Small intestine (tissue), 7 donors: ENCODE data around the gene CEND1. TPM values are rescaled to one million over a fixed set of nuclear protein-coding genes. Genes with fewer than 3 reads are reported as not detected.

ENCODE experiments used
- DNase-seq, 2 donors: peaks; one replicate each; pipeline versions ENCODE4 v3.0.0 to v3.0.0-alpha.2; 2013
- FAIRE-seq: peaks from 2 replicates; lab custom pipeline; 2012; peaks lifted over from hg19 to GRCh38; lab: Jason Lieb, UNC
- H3K27ac ChIP-seq, 3 donors: one replicate each; pipeline ENCODE4 v1.5.1; 2013; ENCODE audit warnings: low read length in 2 of 3, mild to moderate bottlenecking in 2 of 3, control low read depth in 1 of 3, inconsistent platforms in 1 of 3, low read depth in 1 of 3, moderate library complexity in 1 of 3
- H3K27me3 ChIP-seq, 3 donors: one replicate each; pipeline ENCODE4 v1.6.1; 2013; ENCODE audit warnings: low read length in 3 of 3, inconsistent platforms in 1 of 3; ENCODE audit not compliant: control insufficient read depth in 3 of 3, insufficient read depth in 3 of 3
- H3K36me3 ChIP-seq, 3 donors: one replicate each; pipeline ENCODE4 v1.6.1; 2013; ENCODE audit warnings: low read length in 3 of 3, inconsistent platforms in 1 of 3, low read depth in 1 of 3, mild to moderate bottlenecking in 1 of 3, moderate library complexity in 1 of 3; ENCODE audit not compliant: control insufficient read depth in 3 of 3, insufficient read depth in 2 of 3
- H3K4me1 ChIP-seq, 3 donors: one replicate each; pipeline ENCODE4 v1.6.1; 2013; ENCODE audit warnings: low read length in 2 of 3, inconsistent platforms in 1 of 3, low read depth in 1 of 3, mild to moderate bottlenecking in 1 of 3, moderate library complexity in 1 of 3; ENCODE audit not compliant: control insufficient read depth in 3 of 3, insufficient read depth in 2 of 3
- H3K4me3 ChIP-seq, 3 donors: one replicate each; pipeline ENCODE4 v1.5.1; 2013; ENCODE audit warnings: low read length in 3 of 3, control low read depth in 1 of 3, inconsistent platforms in 1 of 3, low read depth in 1 of 3, mild to moderate bottlenecking in 1 of 3, moderate library complexity in 1 of 3
- H3K9me3 ChIP-seq, 2 donors: one replicate each; pipeline ENCODE4 v1.6.1; 2013; ENCODE audit warnings: low read depth in 1 of 2, low read length in 1 of 2; ENCODE audit not compliant: control insufficient read depth in 2 of 2, insufficient read depth in 1 of 2
- WGBS, 3 donors: extraction: QIAGEN DNeasy Blood & Tissue Kit; methylation state at CpG; one replicate each; pipeline ENCODE4 v1.1.7; 2013; 5-methylcytosine and 5-hydroxymethylcytosine counted together
- polyA plus RNA-seq, 4 donors: library from polyadenylated mRNA; stranded (reverse) in 3 of 4; unstranded in 1 of 4; fragments of 200-250 nt in 3 of 4; fragments of 120-200 nt in 1 of 4; gene quantifications; one replicate each; pipeline versions ENCODE4 v1.2.1 to v1.2.3, GENCODE V29; 2013
- donor health status: healthy with polysubstance abuse.
- donor health status: control.
- donor health status: control.
- donor health status: Bipolar disorder and iron deficiency.
- donor health status: healthy.

Gene CEND1
- polyA plus RNA-seq, 4 donors: 0.22 to 3.3 TPM; not detected in 2

GRCh38 chr11:786235-787083, 3.4 kb downstream of the CEND1 start:
- Histone ChIP-seq H3K36me3 (peaks cover 0 to 29% (median 0%) of the 10 kb centered on the region in 3 donors), H3K4me1 (peaks cover 0 to 19% (median 0%) of the 10 kb centered on the region in 3 donors), H3K4me3 (no peak overlapping the region), H3K27ac (no peak overlapping the region), H3K9me3 (no peaks in the 10 kb centered on the region), H3K27me3 (peaks cover 0 to 31% (median 0%) of the 10 kb centered on the region in 3 donors)
- no peak for FAIRE-seq
- DNase-seq: no peak
- 75 to 80% (median 79%) methylated on average over 15 to 24 of the region's 24 CpGs for WGBS, 3 donors

- Histone ChIP-seq H3K27me3 (peaks cover 0 to 5% (median 0%) of the 10 kb centered on the region in 3 donors), H3K36me3 (peaks cover 0 to 45% (median 0%) of the 10 kb centered on the region in 3 donors), H3K27ac (peak overlapping the region in 1 of 3 donors; percentile 3), H3K4me1 (peaks cover 0 to 20% (median 0%) of the 10 kb centered on the region in 3 donors), H3K9me3 (no peaks in the 10 kb centered on the region), H3K4me3 (no peak overlapping the region)
- 7 to 26% (median 20%) methylated on average over 24 of the region's 24 CpGs for WGBS, 3 donors
- no peak for FAIRE-seq
- peak; percentile 91 to 93 for DNase-seq
These were observed 6.3 kb downstream of the CEND1 start for GRCh38 chr11:783581-784015.

DNA sequence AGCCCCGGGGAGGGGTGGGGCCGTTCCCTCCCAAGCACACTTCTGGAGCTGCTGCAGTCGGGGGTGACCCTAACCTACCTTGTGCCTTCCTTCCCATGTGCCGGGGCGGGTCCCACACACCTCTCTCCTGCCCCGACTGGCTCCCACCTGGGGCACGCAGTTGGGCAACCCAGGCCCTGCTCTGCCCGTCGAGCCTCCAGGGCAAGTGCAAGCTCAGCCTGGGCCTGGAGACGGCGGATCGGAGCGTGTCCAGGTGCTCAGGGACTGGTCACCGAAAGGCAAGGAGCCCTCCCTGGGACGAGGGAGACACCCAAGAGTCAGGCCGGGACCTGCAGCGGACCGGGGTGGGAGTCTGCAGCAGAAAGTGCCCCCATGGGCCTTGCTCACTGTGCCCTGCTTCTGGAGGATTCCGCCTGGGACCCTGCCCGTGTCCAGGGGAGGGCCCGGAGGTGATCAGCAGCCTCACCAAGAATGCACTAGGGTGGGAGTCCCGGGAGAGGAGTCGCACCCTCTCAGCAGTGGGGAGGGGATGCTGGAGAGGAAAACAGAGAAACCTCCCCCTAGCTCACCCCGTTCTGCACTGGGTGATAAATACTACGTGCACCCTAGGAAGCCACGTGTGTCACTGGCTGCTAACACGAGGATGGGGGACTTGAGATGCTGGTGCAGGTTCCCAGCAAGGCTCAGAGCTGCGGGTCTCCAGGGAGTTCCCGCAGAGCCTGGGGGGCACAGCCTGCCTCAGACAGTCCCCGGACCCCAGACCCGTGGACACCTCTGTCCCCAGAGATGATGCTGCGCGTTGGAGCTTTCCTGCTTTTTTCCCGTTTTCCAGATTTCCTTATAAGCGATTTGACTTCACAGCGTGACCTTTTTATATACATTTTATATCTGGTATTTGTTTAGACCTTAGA, 7.4 kb downstream of the CEND1 start:
- Histone ChIP-seq H3K9me3 (no peaks in the 10 kb centered on the region), H3K36me3 (peaks cover 0 to 47% (median 0%) of the 10 kb centered on the region in 3 donors), H3K4me1 (peaks cover 0 to 24% (median 3%) of the 10 kb centered on the region in 3 donors), H3K27me3 (no peaks in the 10 kb centered on the region), H3K27ac (no peak overlapping the region), H3K4me3 (no peak overlapping the region)
- WGBS, 3 donors: 61 to 75% (median 73%) methylated on average over 34 to 36 of the region's 36 CpGs
- FAIRE-seq (no peak), DNase-seq (no peak)

DNA sequence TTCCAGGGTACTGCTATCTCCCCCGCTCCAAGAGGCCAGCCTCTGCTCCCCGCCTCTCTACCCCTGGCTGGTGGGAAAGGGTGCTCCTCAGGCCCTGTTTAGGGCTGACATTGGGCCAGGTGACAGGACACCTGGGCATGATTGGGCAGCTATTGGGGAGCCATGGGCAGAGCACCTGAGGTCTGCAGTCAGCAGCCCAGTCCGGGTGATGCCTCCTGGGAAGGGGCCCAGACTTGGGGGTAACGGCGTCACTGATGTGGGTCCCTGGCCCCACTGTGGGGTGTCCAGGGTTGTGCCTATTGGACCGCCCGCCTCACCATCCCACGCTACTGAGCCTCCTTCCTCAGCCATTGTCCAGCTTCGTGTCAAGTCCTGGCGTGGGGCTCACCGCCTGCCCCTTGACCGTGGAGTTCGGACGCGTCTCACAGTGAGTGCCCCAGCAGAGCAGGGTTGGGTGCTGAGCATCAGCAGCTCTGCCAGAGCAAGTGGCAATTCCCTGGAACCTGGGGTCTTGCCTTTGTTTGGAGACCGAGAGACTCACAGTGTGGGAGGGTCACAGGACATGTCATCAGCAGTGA, 9.8 kb downstream of the CEND1 start:
- Histone ChIP-seq H3K36me3 (peaks cover 0 to 46% (median 0%) of the 10 kb centered on the region in 3 donors), H3K27me3 (no peaks in the 10 kb centered on the region), H3K4me3 (no peak overlapping the region), H3K4me1 (peaks cover 2 to 38% (median 6%) of the 10 kb centered on the region in 3 donors), H3K27ac (no peak overlapping the region), H3K9me3 (no peaks in the 10 kb centered on the region)
- WGBS, 3 donors: 95 to 96% (median 95%) methylated on average over 16 of the region's 16 CpGs
- DNase-seq (no peak), FAIRE-seq (no peak)

- no peak for DNase-seq
- Histone ChIP-seq H3K4me1 (peaks cover 2 to 38% (median 6%) of the 10 kb centered on the region in 3 donors), H3K4me3 (no peak overlapping the region), H3K27ac (no peak overlapping the region), H3K9me3 (no peaks in the 10 kb centered on the region), H3K36me3 (peaks cover 0 to 52% (median 0%) of the 10 kb centered on the region in 3 donors), H3K27me3 (no peaks in the 10 kb centered on the region)
- FAIRE-seq: no peak
- 86 to 92% (median 88%) methylated on average over 22 to 23 of the region's 23 CpGs for WGBS, 3 donors
These were observed 10.6 kb downstream of the CEND1 start for GRCh38 chr11:778976-779954.

- Histone ChIP-seq H3K4me1 (peaks cover 2 to 29% (median 6%) of the 10 kb centered on the region in 3 donors), H3K36me3 (peaks cover 0 to 66% (median 5%) of the 10 kb centered on the region in 3 donors), H3K4me3 (peak within 1 kb of the TSS; percentile 61 to 92 (median 76)), H3K27ac (peak within 1 kb of the TSS; percentile 70 to 87 (median 73)), H3K9me3 (no peaks in the 10 kb centered on the region), H3K27me3 (no peaks in the 10 kb centered on the region)
- DNase-seq: peak; percentile 89 to 97
- WGBS, 3 donors: 1% methylated on average over 74 to 110 of the region's 110 CpGs
- no peak for FAIRE-seq
These were observed 12.3 kb downstream of the CEND1 start, which contains the start of gene GATD1 for GRCh38 chr11:777288-778255. Gene GATD1 (minus strand): TSS chr11:777487. CDS start chr11:777462, 25 bp downstream.
